IMR-90 (cell line): ENCODE results near the gene NIPAL4. TPM values are rescaled to one million over a fixed set of nuclear protein-coding genes. Genes with fewer than 3 reads are reported as not detected.

Source experiments
- ATAC-seq: fragments of 200-7000 bp; cut with Tn5 transposase; 2 replicates; pipeline ENCODE4 v1.9.1; 2020; ENCODE audit warnings: low read depth, mild to moderate bottlenecking, moderate library complexity
- BruUV-seq: library from RNA; stranded (reverse); fragments of 400-500 nt; replicated peaks from 2 replicates; lab custom pipeline; 2021; lab: Mats Ljungman, UMichigan
- CTCF ChIA-PET: fragments of 300-600 bp; formaldehyde crosslinking; extraction: SDS; loops from one replicate; lab custom pipeline; 2021; ENCODE audit warnings: antibody characterized with exemption; lab: Yijun Ruan, JAX
- POLR2A ChIA-PET: fragments of 300-600 bp; sonication (Branson Sonifier 250); formaldehyde crosslinking; loops from one replicate; lab custom pipeline; 2022; ENCODE audit warnings: antibody characterized with exemption; ENCODE audit not compliant: unreplicated experiment; lab: Charles Lee
- DNase-seq: peaks from one replicate; pipeline ENCODE4 v3.0.0; 2013
- H2AFZ ChIP-seq: replicated peaks from 2 replicates; pipeline ENCODE3; 2013; ENCODE audit warnings: low read length, mild to moderate bottlenecking; ENCODE audit not compliant: poor library complexity
- H2AK5ac ChIP-seq: 2 replicates; pipeline ENCODE4 v1.6.1; 2013; ENCODE audit warnings: low read depth, low read length, inconsistent platforms
- H2AK9ac ChIP-seq: replicated peaks from 2 replicates; pipeline ENCODE3; 2013; ENCODE audit warnings: mild to moderate bottlenecking, low read depth, low read length, moderate library complexity; ENCODE audit not compliant: poor library complexity
- H2BK120ac ChIP-seq: 2 replicates; pipeline ENCODE4 v1.6.1; 2013; ENCODE audit warnings: low read depth, low read length, inconsistent platforms
- H2BK15ac ChIP-seq: 3 replicates; pipeline ENCODE4 v1.6.1; 2013; ENCODE audit warnings: low read depth, low read length, inconsistent platforms
- H2BK20ac ChIP-seq: 2 replicates; pipeline ENCODE4 v1.6.1; 2013; ENCODE audit warnings: low read depth, mild to moderate bottlenecking, inconsistent platforms, low read length, moderate library complexity
- H2BK5ac ChIP-seq: 2 replicates; pipeline ENCODE4 v1.6.1; 2013; ENCODE audit warnings: mild to moderate bottlenecking, low read depth, low read length, inconsistent platforms; ENCODE audit not compliant: poor library complexity, severe bottlenecking
- H3K14ac ChIP-seq: replicated peaks from 2 replicates; pipeline ENCODE4 v1.6.1; 2013; ENCODE audit warnings: low read depth, low read length, inconsistent platforms
- H3K18ac ChIP-seq: 2 replicates; pipeline ENCODE4 v1.6.1; 2013; ENCODE audit warnings: low read depth, low read length, control low read depth
- H3K23ac ChIP-seq: 2 replicates; pipeline ENCODE4 v1.6.1; 2013; ENCODE audit warnings: low read depth, low read length, inconsistent platforms
- H3K27ac ChIP-seq: 2 replicates; pipeline ENCODE4 v1.5.1; 2013; ENCODE audit warnings: mild to moderate bottlenecking, control low read depth, low read length; ENCODE audit not compliant: insufficient read depth
- H3K27me3 ChIP-seq: 2 replicates; pipeline ENCODE4 v1.6.1; 2013; ENCODE audit warnings: low read length; ENCODE audit not compliant: control insufficient read depth, insufficient read depth
- H3K36me3 ChIP-seq: 2 replicates; pipeline ENCODE4 v1.6.1; 2013; ENCODE audit warnings: low read length, mixed read lengths; ENCODE audit not compliant: control insufficient read depth, insufficient read depth
- H3K4ac ChIP-seq: 2 replicates; pipeline ENCODE4 v1.6.1; 2013; ENCODE audit warnings: low read depth, low read length, inconsistent platforms
- H3K4me1 ChIP-seq: 2 replicates; pipeline ENCODE4 v1.6.1; 2013; ENCODE audit warnings: low read length, mixed read lengths; ENCODE audit not compliant: control insufficient read depth, insufficient read depth
- H3K4me2 ChIP-seq: 2 replicates; pipeline ENCODE4 v1.6.1; 2013; ENCODE audit warnings: low read depth, mild to moderate bottlenecking, control low read depth, low read length, moderate library complexity
- H3K4me3 ChIP-seq: 2 replicates; pipeline ENCODE4 v1.5.1; 2013; ENCODE audit warnings: low read depth, mild to moderate bottlenecking, control low read depth, low read length, moderate library complexity; ENCODE audit not compliant: insufficient read depth
- H3K56ac ChIP-seq: 2 replicates; pipeline ENCODE4 v1.6.1; 2013; ENCODE audit warnings: low read length, inconsistent platforms; ENCODE audit not compliant: insufficient read depth; ENCODE audit errors: extremely low read depth
- H3K79me1 ChIP-seq, 2 experiments: 2 replicates each; pipeline ENCODE4 v1.6.1; 2013; ENCODE audit warnings: low read length in 2 of 2, inconsistent platforms in 1 of 2, low read depth in 1 of 2
- H3K9ac ChIP-seq: 2 replicates; pipeline ENCODE4 v1.6.1; 2013; ENCODE audit warnings: low read depth, low read length, control low read depth
- H3K9me1 ChIP-seq: 2 replicates; pipeline ENCODE4 v1.6.1; 2013; ENCODE audit warnings: low read length, inconsistent platforms; ENCODE audit not compliant: insufficient read depth
- H3K9me3 ChIP-seq: 2 replicates; pipeline ENCODE4 v1.6.1; 2013; ENCODE audit warnings: low read length; ENCODE audit not compliant: control insufficient read depth, insufficient read depth
- H4K20me1 ChIP-seq: 2 replicates; pipeline ENCODE4 v1.6.1; 2013; ENCODE audit warnings: low read length, inconsistent platforms; ENCODE audit not compliant: insufficient read depth
- H4K5ac ChIP-seq: 2 replicates; pipeline ENCODE4 v1.6.1; 2013; ENCODE audit warnings: mild to moderate bottlenecking, low read depth, low read length, control low read depth
- H4K8ac ChIP-seq, 2 experiments: 2 replicates each; pipeline ENCODE4 v1.6.1; 2013; ENCODE audit warnings: low read depth in 2 of 2, low read length in 2 of 2, control low read depth in 1 of 2, inconsistent platforms in 1 of 2
- H4K91ac ChIP-seq: 2 replicates; pipeline ENCODE4 v1.6.1; 2013; ENCODE audit warnings: low read depth, low read length, inconsistent platforms; ENCODE audit not compliant: insufficient read depth
- CHD1 ChIP-seq: IDR thresholded peaks from 2 replicates; pipeline ENCODE4 v1.6.1; 2012; ENCODE audit warnings: low read depth, low read length, improper control_type of control experiment
- FOS ChIP-seq: fragments of 150-350 bp; IDR thresholded peaks from 2 replicates; pipeline ENCODE4 v1.6.1; 2016; ENCODE audit warnings: low read depth, low read length
- MAFK ChIP-seq: IDR thresholded peaks from 2 replicates; pipeline ENCODE4 v1.6.1; 2012; ENCODE audit warnings: low read depth, low read length, improper control_type of control experiment
- NFE2L2 ChIP-seq: fragments of 150-350 bp; IDR thresholded peaks from 2 replicates; pipeline ENCODE4 v1.6.1; 2016; ENCODE audit warnings: low read depth, mild to moderate bottlenecking, low read length
- RAD21 ChIP-seq: IDR thresholded peaks from 2 replicates; pipeline ENCODE4 v1.6.1; 2012; ENCODE audit warnings: low read length, improper control_type of control experiment
- RCOR1 ChIP-seq: IDR thresholded peaks from 2 replicates; pipeline ENCODE4 v1.6.1; 2012; ENCODE audit warnings: mild to moderate bottlenecking, low read length, improper control_type of control experiment; ENCODE audit not compliant: insufficient replicate concordance
- SMC3 ChIP-seq: fragments of 150-350 bp; IDR thresholded peaks from 2 replicates; pipeline ENCODE4 v1.6.1; 2016; ENCODE audit warnings: low read depth, mild to moderate bottlenecking, antibody characterized with exemption, low read length, moderate library complexity
- WGBS, 2 experiments: methylation state at CpG; one replicate each; pipeline versions ENCODE4 v1.1.5 to v1.1.7; 2013; ENCODE audit warnings: missing lambda C conversion rate in 2 of 2; ENCODE audit not compliant: insufficient read length in 1 of 2; ENCODE audit errors: extremely low coverage in 2 of 2; 5-methylcytosine and 5-hydroxymethylcytosine counted together
- dilution Hi-C: fragments of 300-500 bp; cut with HindIII; formaldehyde crosslinking; loops from one replicate; pipeline ENCODE4 v1.14.3; 2018; ENCODE audit warnings: low sequenced_read_pairs; ENCODE audit not compliant: unreplicated experiment
- in situ Hi-C: fragments of 300-500 bp; cut with MboI; formaldehyde crosslinking; loops from 3 replicates; pipeline ENCODE4 v1.14.3; 2019; ENCODE audit warnings: low sequenced_read_pairs, inconsistent platforms, mixed read lengths
- intact Hi-C: fragments of 100-400 bp; cut with micrococcal nuclease; formaldehyde crosslinking; loops from 2 replicates; pipeline ENCODE4 v1.10.0; 2022
- polyA plus RNA-seq, 3 experiments: library from polyadenylated mRNA; depleted of rRNA; stranded (reverse); fragments of >200 nt; gene quantifications; 2 replicates each; pipeline ENCODE4 v1.2.3, GENCODE V29; 2012; ENCODE audit warnings: low replicate concordance in 1 of 3
- total RNA-seq: library from RNA; depleted of rRNA; stranded (reverse); fragments of >200 nt; gene quantifications from 2 replicates; pipeline ENCODE4 v1.2.3, GENCODE V29; 2012

The NIPAL4 gene
- total and polyA plus RNA-seq, 2 of the 4 experiments (the other 2 are of a cell fraction) = 0.18 to 0.39 TPM

- H3K27ac ChIP-seq = no peak overlapping the region; the same call in 1 of the 2 replicates
- peak; percentile 87 for DNase-seq
These were observed 13.6 kb downstream of the NIPAL4 start for GRCh38 chr5:157473383-157474320.

More at GRCh38 chr5:157473383-157474320, 13.6 kb downstream of the NIPAL4 start:
- Histone ChIP-seq H3K79me1 (peaks cover 5 to 33% of the 10 kb centered on the region in 2 experiments), H3K4me2 (no peak overlapping the region), H3K36me3 (peaks cover 6% of the 10 kb centered on the region), H3K18ac (peak overlapping the region; percentile 13; the same call in 1 of the 2 replicates), H2AK5ac (peak overlapping the region; percentile 83), H3K9me1 (peaks cover 22% of the 10 kb centered on the region), H3K4ac (peak overlapping the region; percentile 80), H3K23ac (peak overlapping the region; percentile 55), H3K9ac (no peak overlapping the region), H3K9me3 (no peaks in the 10 kb centered on the region), H4K20me1 (no peaks in the 10 kb centered on the region), H3K56ac (peak overlapping the region; percentile 26; the same call in 1 of the 2 replicates), H2BK15ac (peak overlapping the region; percentile 44; the same call in 1 of the 3 replicates), H2AK9ac (peak overlapping the region; percentile 57), H4K91ac (peak overlapping the region; percentile 64), H3K27me3 (no peaks in the 10 kb centered on the region), H2BK120ac (peak overlapping the region; percentile 86), H4K8ac (peak overlapping the region in 1 of 2 experiments; percentile 56; a peak in 2 of 4 replicates), H3K4me3 (no peak overlapping the region), H3K14ac (peak overlapping the region; percentile 97), H2BK5ac (peak overlapping the region; percentile 46), H4K5ac (peak overlapping the region; percentile 16; the same call in 1 of the 2 replicates), H3K4me1 (peaks cover 9% of the 10 kb centered on the region; the same call in 1 of the 2 replicates), H2BK20ac (peak overlapping the region; percentile 45), H2AFZ (peak overlapping the region; percentile 16)
- in situ Hi-C loops (no loop called here), dilution Hi-C loops (no loop called here), intact Hi-C loops (loop anchor here (2.0 kb wide), 1 partner anchor 323 kb away; no protein-coding TSS in a partner anchor)
- ChIA-PET CTCF (interaction anchor here (0.6 to 1.3 kb wide), 4 partner anchors 41 to 160 kb away, joined by 3 to 6 read pairs (median 4); no protein-coding TSS in a partner anchor), POLR2A (no interaction called here)
- ATAC-seq = peak; percentile 74
- no TSS peak for BruUV-seq
- 27% methylated on average over 2 of the region's 7 CpGs; no CpG with 5 or more reads in 1 of the 2 experiments for WGBS, 2 experiments
- TF ChIP-seq MAFK (peak; percentile 15; the same call in 1 of the 2 replicates), RAD21 (peak; percentile 42), CHD1 (no peak), NFE2L2 (no peak), SMC3 (peak; percentile 41), FOS (0 out of 2 replicates have a peak, but pooled peaks have one; percentile 18), RCOR1 (no peak)
